GM03348 (cell line): ENCODE measurements around the gene COX19.

Experiments used
- DNase-seq: peaks from one replicate; pipeline ENCODE4 v3.0.0; 2012; ENCODE audit warnings: low spot score

COX19 gene

GRCh38 chr7:974820-975681, at the start of gene COX19:
TSS of gene COX19 (minus strand) at chr7:975549. CDS start at chr7:975509, 40 bp downstream.
- DNase-seq: peak; percentile 98

GRCh38 chr7:1024331-1024841, 49.0 kb upstream of the COX19 start:
- DNase-seq: no peak

- DNase-seq: no peak
Measured at GRCh38 chr7:1022801-1023465, 47.6 kb upstream of the COX19 start.

- DNase-seq: no peak
Measured at GRCh38 chr7:1022356-1022755, 47.0 kb upstream of the COX19 start.

GRCh38 chr7:1021931-1022330, 46.6 kb upstream of the COX19 start:
- no peak for DNase-seq

- no peak for DNase-seq
Measured at GRCh38 chr7:1021366-1021765, 46.0 kb upstream of the COX19 start.

- no peak for DNase-seq
Measured at GRCh38 chr7:1020849-1021251, 45.5 kb upstream of the COX19 start.

GRCh38 chr7:1019789-1020610, 44.7 kb upstream of the COX19 start:
- no peak for DNase-seq

- DNase-seq: no peak
Measured at GRCh38 chr7:1019255-1019785, 44.0 kb upstream of the COX19 start.

- no peak for DNase-seq
Measured at GRCh38 chr7:1018334-1018695, 43.0 kb upstream of the COX19 start.

GRCh38 chr7:1017586-1018333, 42.4 kb upstream of the COX19 start:
- DNase-seq: no peak

- no peak for DNase-seq
Measured at GRCh38 chr7:1016577-1017531, 41.5 kb upstream of the COX19 start.

- no peak for DNase-seq
Measured at GRCh38 chr7:1015196-1016121, 40.1 kb upstream of the COX19 start.

- DNase-seq: no peak
Measured at GRCh38 chr7:1014681-1015080, 39.3 kb upstream of the COX19 start.

GRCh38 chr7:1013581-1013980, 38.2 kb upstream of the COX19 start:
- DNase-seq: no peak

GRCh38 chr7:1012716-1013095, 37.4 kb upstream of the COX19 start:
- no peak for DNase-seq

- no peak for DNase-seq
Measured at GRCh38 chr7:1012004-1012715, 36.8 kb upstream of the COX19 start.

- DNase-seq: no peak
Measured at GRCh38 chr7:1011297-1012003, 36.1 kb upstream of the COX19 start.
